BE2C (cell line): ENCODE data around the gene EHD4.
A peak's percentile ranks its signal among the peaks of the same experiment; 100 is the strongest.

Experiments
- DNase-seq: peaks from one replicate; pipeline ENCODE4 v3.0.0-alpha.2; 2020
- H3K27me3 ChIP-seq: fragments of 250-450 bp; sonication (Bioruptor Pico); 2 replicates; pipeline ENCODE4 v1.5.1; 2020; ENCODE audit warnings: mild to moderate bottlenecking
- H3K36me3 ChIP-seq: fragments of 250-450 bp; sonication (Bioruptor Pico); 2 replicates; pipeline ENCODE4 v1.5.1; 2020; ENCODE audit warnings: mild to moderate bottlenecking
- H3K4me1 ChIP-seq: fragments of 250-450 bp; sonication (Bioruptor Pico); 2 replicates; pipeline ENCODE4 v1.5.1; 2020
- H3K4me3 ChIP-seq: 2 replicates; pipeline ENCODE4 v1.5.1; 2011; ENCODE audit warnings: low read depth, low read length
- H3K9me3 ChIP-seq: fragments of 250-450 bp; sonication (Bioruptor Pico); 2 replicates; pipeline ENCODE4 v1.5.1; 2020
- TF ChIP-seq, protein P1 (sequence below): IDR thresholded peaks from 2 replicates; pipeline ENCODE4 v1.5.1; 2012; ENCODE audit warnings: mild to moderate bottlenecking, low read depth, low read length

The EHD4 gene

DNA sequence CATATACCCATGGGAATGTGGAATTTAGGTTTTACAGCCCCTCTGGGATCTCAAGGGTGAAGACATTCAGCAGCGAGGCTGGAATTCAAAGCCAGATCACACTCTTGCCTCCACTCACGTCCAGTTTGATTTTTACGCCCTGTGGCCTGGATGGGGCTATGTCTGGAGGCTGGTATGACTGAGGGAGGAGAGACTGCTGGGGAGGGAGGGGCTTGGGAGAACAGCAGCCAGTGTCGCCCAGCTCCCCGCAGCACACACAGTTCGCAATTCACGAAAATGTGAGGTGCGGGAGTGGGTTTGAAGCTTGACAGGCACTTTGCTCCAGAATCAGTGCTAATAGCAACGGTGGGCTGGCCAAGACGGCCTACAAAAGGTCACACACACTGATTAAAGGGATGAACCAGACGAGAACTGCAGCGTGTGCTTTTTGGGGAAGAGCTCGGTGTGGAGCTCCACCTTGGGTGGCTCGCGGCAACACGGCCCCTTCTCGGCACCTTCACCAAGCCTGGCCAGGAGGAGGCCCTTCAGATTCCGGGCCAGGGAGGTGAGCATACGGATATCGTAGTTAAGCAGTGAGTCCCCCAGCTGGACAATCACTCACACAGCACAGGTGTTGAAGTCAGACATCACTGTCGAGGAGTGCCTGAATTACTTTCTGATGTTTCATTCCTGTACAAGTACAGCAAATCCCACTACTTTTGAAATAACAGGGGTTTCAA lies 16.4 kb downstream of the EHD4 start:
- H3K9me3 ChIP-seq: no peaks in the 10 kb centered on the region
- TF ChIP-seq, protein P1, sequence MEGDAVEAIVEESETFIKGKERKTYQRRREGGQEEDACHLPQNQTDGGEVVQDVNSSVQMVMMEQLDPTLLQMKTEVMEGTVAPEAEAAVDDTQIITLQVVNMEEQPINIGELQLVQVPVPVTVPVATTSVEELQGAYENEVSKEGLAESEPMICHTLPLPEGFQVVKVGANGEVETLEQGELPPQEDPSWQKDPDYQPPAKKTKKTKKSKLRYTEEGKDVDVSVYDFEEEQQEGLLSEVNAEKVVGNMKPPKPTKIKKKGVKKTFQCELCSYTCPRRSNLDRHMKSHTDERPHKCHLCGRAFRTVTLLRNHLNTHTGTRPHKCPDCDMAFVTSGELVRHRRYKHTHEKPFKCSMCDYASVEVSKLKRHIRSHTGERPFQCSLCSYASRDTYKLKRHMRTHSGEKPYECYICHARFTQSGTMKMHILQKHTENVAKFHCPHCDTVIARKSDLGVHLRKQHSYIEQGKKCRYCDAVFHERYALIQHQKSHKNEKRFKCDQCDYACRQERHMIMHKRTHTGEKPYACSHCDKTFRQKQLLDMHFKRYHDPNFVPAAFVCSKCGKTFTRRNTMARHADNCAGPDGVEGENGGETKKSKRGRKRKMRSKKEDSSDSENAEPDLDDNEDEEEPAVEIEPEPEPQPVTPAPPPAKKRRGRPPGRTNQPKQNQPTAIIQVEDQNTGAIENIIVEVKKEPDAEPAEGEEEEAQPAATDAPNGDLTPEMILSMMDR: peak; percentile 19; the same call in 1 of the 2 replicates
- H3K4me1 ChIP-seq: peaks cover 5% of the 10 kb centered on the region
- no peaks in the 10 kb centered on the region for H3K27me3 ChIP-seq
- DNase-seq: no peak
- H3K4me3 ChIP-seq: no peak overlapping the region
- H3K36me3 ChIP-seq: no peaks in the 10 kb centered on the region

DNA sequence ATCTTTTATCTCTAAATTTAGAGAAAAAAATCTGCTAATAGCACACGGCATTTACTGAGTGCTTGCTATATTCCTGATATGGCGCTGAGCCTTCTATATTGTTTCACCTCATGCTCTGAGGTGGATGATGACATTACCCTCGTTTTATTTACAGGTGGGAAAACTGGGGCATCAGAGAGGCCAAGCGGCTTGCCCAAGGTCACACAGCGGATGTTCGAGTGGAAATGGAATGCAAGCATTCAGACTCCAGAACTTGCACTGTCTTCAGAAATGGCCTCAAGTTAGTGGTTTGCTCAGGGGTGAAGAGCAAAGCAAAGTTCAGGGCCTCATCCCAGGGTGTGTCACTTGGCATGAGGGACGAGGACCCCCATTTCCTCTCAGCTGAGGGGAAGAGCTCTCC lies 17.3 kb downstream of the EHD4 start:
- no peaks in the 10 kb centered on the region for H3K9me3 ChIP-seq
- no peak overlapping the region for H3K4me3 ChIP-seq
- no peaks in the 10 kb centered on the region for H3K27me3 ChIP-seq
- no peak for DNase-seq
- H3K36me3 ChIP-seq: no peaks in the 10 kb centered on the region
- TF ChIP-seq, protein P1: no peak
- peaks cover 3% of the 10 kb centered on the region; the same call in 1 of the 2 replicates for H3K4me1 ChIP-seq

- TF ChIP-seq, protein P1: no peak
- no peaks in the 10 kb centered on the region for H3K36me3 ChIP-seq
- DNase-seq: no peak
- H3K27me3 ChIP-seq: no peaks in the 10 kb centered on the region
- no peak overlapping the region for H3K4me3 ChIP-seq
- peaks cover 3% of the 10 kb centered on the region; the same call in 1 of the 2 replicates for H3K4me1 ChIP-seq
- no peaks in the 10 kb centered on the region for H3K9me3 ChIP-seq
Observed at GRCh38 chr15:41954036-41954435, 18.3 kb downstream of the EHD4 start.

DNA sequence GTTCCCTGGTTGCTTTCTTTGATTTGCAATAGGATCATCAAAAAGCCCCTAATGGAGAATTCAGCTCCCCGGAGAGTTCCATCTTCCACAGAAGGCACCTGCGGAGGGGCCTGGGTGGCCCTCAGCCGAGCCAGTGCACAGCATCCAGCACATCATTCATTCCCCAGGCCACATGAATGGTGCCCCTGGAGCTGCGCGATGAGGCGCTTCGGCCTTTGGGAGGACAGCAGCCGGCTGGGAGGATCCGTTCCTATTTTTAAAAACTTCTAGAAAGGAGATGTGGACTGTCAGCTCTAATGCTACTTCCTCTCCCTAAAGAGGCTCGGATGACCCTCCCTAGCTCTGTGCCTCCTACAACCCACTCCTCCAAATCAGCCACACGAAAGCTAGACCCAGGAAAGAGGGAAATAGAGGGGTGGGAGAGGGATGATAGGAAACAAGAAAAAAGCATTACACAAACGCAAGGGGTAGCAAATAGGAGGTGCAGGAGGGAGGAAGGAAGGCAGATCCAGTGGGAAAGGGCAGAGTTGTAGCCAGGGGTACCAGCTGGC lies 20.3 kb downstream of the EHD4 start:
- no peaks in the 10 kb centered on the region for H3K4me1 ChIP-seq
- H3K4me3 ChIP-seq: no peak overlapping the region
- no peaks in the 10 kb centered on the region for H3K36me3 ChIP-seq
- H3K27me3 ChIP-seq: no peaks in the 10 kb centered on the region
- no peaks in the 10 kb centered on the region for H3K9me3 ChIP-seq
- TF ChIP-seq, protein P1: no peak
- DNase-seq: no peak

GRCh38 chr15:41951571-41951970 lies 20.8 kb downstream of the EHD4 start:
- DNase-seq: no peak
- TF ChIP-seq, protein P1: no peak
- Histone ChIP-seq H3K27me3 (no peaks in the 10 kb centered on the region), H3K36me3 (no peaks in the 10 kb centered on the region), H3K4me1 (no peaks in the 10 kb centered on the region), H3K4me3 (no peak overlapping the region), H3K9me3 (no peaks in the 10 kb centered on the region)

DNA sequence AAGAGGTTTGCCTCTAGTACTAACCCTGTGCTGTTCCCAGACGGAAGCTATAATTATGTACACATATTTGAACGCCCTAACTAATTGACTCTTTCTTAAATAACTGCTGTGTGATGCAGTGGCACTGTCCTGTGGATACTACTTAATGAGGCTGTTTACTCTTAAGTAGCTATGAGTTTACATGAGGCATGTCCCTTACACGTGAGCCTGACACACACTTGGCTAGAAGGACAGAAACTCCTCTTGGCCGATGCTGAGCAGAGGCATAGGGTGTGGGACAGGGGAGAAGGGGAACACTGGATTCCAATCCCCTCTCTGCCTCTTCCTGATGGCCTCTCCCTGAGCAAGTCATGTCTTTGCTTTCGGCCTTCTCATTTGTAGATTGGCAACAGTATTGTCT lies 21.9 kb downstream of the EHD4 start:
- Histone ChIP-seq H3K36me3 (no peaks in the 10 kb centered on the region), H3K4me3 (no peak overlapping the region), H3K27me3 (no peaks in the 10 kb centered on the region), H3K4me1 (no peaks in the 10 kb centered on the region), H3K9me3 (no peaks in the 10 kb centered on the region)
- TF ChIP-seq, protein P1: no peak
- no peak for DNase-seq
